SHP77 (cell line): Measurements from ENCODE around the gene NACC2.

Experiments
- DNase-seq, 2 experiments: peaks; one replicate each; lab custom pipeline; 2025; lab: John Stamatoyannopoulos, UW

NACC2 gene

GRCh38 chr9:136093346-136093986 lies 1.6 kb downstream of the NACC2 start:
- no peak for DNase-seq

DNA sequence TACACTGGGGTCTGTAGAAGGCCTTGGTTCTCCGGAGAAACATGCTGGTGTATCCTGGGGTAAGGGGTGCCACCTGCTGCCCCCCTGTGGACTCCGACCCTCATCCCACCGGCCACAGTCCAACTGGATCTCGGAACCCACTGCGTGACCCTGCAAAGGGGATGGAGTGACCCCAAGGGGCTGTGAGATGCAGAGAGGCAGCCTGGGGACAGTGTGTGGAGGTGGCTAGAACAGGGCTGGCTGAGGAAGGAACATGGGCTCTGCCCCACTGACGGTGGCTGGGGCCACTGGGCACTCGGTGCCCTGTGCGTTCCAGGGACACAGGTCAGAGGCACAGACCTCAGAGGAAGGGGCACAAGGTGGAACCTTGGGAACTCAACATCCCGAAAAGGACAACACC lies 2.3 kb downstream of the NACC2 start:
- DNase-seq, result no peak

DNA sequence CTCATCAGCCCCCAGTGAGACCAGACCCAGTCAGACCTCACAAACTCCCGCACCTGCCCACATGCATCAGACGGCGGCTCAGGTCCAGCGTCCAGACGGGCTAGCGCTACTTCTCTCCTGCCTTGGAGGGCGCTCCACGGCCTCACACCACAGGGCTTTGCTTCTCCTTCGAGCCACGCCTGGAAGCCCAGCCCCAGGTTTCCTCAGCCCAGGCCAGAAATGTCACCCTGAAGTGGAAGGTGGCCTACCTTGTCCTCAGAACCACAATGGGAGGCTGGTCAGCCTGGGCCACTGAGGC lies 2.8 kb downstream of the NACC2 start:
- no peak for DNase-seq

GRCh38 chr9:136091582-136092352 lies 3.3 kb downstream of the NACC2 start:
- DNase-seq, result no peak

DNA sequence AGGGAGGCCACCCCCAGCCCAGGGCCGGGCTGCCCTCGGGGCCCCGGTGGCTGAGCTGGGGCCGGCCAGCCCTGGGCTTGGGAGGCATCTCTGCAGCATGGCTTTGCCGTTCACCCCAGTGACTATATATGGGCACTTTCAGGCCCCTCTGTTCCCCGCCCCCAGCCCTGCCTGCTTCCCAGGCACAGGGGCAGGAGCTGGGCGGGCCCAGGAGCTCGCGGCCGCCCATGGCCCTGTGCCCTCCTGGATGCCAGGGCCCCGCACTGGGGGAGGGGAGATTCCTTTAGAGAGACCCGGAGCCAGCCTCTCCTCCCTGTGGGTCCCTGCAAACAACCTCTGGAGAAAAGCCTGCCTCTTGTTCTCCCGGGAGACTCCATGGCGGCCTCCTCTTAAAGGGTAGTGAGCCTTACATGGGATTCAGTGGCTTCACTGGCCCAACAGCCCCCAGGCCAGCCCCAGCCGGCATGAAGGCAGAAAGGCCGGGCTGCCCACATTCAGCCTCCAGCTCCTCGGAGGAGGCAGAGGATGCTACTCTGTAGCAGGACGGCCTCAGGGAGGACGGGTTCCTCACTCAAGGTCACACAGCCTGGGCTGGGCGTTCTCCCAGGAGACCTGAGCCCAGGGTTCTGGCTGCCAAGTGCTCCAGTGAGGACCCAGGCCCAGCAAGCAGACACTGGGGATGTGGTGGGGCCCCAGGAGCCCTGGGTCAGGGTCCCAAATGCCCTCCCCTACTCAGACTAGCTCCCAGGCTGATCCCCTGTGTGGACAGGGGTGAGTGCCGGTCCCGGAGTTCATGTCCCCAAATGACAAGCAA lies 4.1 kb downstream of the NACC2 start:
- DNase-seq, result no peak

GRCh38 chr9:136090056-136090735 lies 4.9 kb downstream of the NACC2 start:
- DNase-seq, result no peak

- DNase-seq, result no peak
These were observed 5.4 kb downstream of the NACC2 start for GRCh38 chr9:136089697-136090045.

- no peak for DNase-seq
These were observed 6.0 kb downstream of the NACC2 start for GRCh38 chr9:136088939-136089696.

DNA sequence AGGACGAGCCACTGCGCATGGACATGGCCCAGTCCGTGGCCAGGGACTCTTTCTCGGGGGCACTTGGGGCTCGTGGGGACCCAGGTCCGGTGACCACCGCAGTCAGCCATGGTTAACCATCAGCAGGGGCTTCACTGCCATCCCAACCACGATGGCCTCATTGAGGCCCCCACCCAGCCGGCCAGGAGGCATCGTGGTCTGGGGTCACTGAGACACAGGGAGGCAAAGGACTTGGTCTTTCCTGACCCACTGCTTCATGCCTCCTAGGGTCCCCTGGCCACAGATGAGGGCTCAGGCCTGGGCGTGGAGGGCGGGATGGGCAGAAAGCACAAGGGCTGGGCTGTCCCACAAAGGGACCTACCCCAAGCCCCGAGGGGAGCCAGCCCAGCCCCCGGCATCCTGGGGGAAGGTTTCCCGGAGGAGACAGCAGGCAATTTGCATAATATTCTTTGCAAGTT lies 6.6 kb downstream of the NACC2 start:
- no peak for DNase-seq

- no peak for DNase-seq
These were observed 7.2 kb downstream of the NACC2 start for GRCh38 chr9:136087741-136088480.

DNA sequence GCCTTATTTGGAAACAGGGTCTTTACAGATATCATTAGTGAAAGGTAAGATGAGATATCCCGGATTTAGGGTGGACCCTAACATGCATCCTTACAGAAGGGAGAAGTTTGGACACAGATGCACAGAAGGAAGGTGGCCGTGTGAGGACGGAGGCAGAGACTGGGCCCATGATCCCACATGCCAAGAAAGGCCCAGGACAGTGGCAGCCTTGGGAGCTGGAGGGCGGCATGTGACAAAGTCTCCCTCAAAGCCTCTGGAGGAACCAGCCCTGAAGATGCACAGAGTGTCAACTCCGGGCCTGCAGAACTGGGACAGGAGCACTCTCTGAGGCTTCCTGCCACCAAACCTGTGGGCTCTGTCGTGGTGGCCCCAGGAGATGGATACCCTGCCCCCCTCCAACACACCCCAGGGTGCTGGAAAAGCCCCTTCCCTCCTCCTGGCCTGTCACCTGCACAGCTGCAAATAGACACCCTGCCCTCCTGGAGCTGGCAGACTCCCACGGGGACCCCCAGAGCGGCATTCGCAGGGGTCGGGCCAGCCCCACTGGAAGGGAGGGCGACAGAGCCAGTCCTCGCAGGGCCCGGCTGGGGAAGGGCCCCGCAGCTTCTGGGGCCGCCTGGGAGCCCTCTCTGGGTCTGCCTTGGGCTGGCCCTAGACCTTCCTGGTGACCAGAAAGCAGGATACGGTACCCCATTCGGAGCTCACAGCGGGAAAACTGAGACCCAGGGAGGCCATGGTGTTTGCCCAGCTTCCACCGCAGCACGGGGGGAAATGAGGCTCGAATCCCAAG lies 7.9 kb downstream of the NACC2 start:
- DNase-seq, result no peak

DNA sequence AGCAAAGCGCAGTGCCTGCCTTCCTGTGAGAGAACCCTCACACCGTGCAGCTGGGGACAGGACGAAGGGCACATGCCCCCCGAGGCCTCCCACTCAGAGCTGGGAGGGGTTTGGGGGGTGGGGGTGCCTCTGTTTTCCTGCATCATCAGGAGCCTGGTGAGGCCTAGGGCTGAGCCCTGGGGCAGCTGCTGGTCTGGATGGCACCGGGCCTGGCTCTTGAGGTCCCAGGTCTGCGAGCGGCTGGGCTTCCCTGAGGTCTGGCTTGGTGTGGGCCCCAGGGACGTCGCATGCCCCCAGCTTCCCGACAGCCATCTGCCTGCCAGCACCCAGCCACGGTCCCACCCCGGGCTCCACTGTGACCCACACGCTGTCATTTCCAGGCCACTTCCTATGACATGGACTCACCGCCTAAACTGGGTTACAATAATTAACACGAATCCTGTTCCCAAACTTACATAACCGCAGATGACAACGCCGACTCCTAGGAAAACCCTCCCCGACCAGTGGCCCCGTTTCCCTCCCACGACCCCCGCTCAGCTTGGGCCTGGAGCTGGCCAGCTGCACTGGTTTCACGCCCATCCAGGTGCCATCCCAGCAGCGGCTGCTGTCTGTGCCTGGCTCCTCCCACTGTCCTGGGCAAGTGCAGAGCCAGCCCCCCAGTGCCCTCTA lies 8.7 kb downstream of the NACC2 start:
- no peak for DNase-seq

DNA sequence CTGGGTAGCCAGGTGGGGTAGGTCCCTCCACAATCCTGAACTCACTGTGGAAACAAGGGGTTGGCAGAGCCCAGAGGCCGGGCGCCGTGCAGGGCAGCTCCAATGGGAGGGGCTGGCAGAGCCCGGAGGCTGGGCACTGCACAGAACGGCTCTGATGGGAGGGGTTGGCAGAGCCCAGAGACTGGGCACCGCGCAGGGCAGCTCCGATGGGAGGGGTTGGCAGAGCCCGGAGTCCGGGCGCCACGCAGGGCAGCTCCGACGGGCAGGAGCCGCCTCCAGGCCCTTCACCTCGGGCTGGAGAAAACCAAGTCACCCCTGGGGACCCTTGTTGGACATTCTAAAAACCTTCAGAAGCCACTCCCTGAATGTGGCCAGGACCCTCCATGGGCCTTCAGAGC lies 9.3 kb downstream of the NACC2 start:
- DNase-seq, result no peak

- DNase-seq, result no peak
These were observed 10.8 kb downstream of the NACC2 start for GRCh38 chr9:136084063-136084944.

- DNase-seq, result no peak
These were observed 11.5 kb downstream of the NACC2 start for GRCh38 chr9:136083558-136084062.

DNA sequence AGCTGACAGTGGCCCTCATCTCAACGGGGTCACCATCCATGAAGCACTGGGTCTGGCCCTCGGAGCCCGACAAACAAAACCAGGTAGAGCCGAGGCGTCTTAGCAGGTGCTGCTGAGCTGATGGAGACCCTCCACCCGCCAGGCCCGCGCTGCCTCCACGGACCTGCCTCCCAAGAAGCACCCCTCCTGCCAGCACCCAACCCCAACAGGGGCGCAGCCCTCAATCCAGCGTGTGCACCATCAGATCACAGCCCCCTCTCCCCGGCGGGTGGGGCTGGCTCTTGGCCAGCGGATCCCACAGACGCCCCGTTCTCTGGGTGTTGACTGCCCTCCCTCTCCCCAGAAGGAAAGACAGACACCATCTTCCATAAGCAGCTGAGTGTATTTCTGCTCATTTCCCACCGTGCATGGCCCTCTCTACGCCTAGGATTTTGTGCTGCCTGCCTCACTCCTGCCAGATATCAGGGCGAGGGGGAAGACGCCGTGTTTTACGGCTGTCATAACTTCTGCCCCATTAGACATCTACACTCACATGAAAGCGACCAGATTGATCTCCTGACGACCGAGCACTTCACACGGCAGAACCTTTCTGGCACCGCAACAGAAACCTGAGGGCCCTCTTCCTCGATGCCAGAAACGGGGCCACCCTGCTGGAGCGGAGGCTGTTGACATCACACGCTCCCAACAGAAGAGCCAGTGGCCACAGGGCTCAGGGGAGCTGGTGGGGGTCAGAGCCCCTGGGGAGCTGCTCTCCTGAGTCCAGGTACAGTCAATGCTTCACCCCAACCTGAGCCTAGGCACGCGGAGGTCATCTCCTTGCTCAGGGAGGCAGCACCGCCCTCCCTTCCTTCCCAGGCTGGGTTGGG lies 12.4 kb downstream of the NACC2 start:
- DNase-seq, result no peak

GRCh38 chr9:136081826-136082495 lies 13.1 kb downstream of the NACC2 start:
- no peak for DNase-seq
